ENCODE measurements around the gene HCK.

Gene HCK

GRCh38 chr20:32035426-32035779 lies 16.6 kb upstream of the HCK start:
- TF ChIP-seq ZNF138 (tag by site-specific recombination; IDR thresholded peaks at IDR 0.05; ENCODE audit: borderline replicate concordance) (no peak), SCRT1 (tag by site-specific recombination; IDR thresholded peaks at IDR 0.05; ENCODE audit: borderline replicate concordance) (no peak), MEIS1 (CRISPR knock-in tag; IDR thresholded peaks at IDR 0.05; ENCODE audit: borderline replicate concordance) (no peak), HIC1 (tag by site-specific recombination; IDR thresholded peaks at IDR 0.05) (no peak), ZNF24 (tag by site-specific recombination; IDR thresholded peaks at IDR 0.05) (no peak), ZNF10 (tag by site-specific recombination; IDR thresholded peaks at IDR 0.05) (no peak), ZNF280C (tag by site-specific recombination; IDR thresholded peaks at IDR 0.05) (no peak), YY2 (tag by site-specific recombination; IDR thresholded peaks at IDR 0.05) (no peak), ZNF214 (tag by site-specific recombination; IDR thresholded peaks at IDR 0.05; ENCODE audit: borderline replicate concordance) (no peak), ZNF341 (tag by site-specific recombination; IDR thresholded peaks at IDR 0.05; ENCODE audit: low read depth) (no peak), ZNF148 (tag by site-specific recombination; IDR thresholded peaks at IDR 0.05; ENCODE audit: borderline replicate concordance) (no peak), GLIS1 (tag by site-specific recombination; IDR thresholded peaks at IDR 0.05) (no peak), ZNF561 (tag by site-specific recombination; IDR thresholded peaks at IDR 0.05; ENCODE audit: borderline replicate concordance) (no peak), ZNF433 (tag by site-specific recombination; IDR thresholded peaks at IDR 0.05; ENCODE audit: low read depth) (no peak)
- TF ChIP-seq, protein P1, sequence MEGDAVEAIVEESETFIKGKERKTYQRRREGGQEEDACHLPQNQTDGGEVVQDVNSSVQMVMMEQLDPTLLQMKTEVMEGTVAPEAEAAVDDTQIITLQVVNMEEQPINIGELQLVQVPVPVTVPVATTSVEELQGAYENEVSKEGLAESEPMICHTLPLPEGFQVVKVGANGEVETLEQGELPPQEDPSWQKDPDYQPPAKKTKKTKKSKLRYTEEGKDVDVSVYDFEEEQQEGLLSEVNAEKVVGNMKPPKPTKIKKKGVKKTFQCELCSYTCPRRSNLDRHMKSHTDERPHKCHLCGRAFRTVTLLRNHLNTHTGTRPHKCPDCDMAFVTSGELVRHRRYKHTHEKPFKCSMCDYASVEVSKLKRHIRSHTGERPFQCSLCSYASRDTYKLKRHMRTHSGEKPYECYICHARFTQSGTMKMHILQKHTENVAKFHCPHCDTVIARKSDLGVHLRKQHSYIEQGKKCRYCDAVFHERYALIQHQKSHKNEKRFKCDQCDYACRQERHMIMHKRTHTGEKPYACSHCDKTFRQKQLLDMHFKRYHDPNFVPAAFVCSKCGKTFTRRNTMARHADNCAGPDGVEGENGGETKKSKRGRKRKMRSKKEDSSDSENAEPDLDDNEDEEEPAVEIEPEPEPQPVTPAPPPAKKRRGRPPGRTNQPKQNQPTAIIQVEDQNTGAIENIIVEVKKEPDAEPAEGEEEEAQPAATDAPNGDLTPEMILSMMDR (tag by site-specific recombination; IDR thresholded peaks at IDR 0.05) = no peak
- TF ChIP-seq, protein P2, sequence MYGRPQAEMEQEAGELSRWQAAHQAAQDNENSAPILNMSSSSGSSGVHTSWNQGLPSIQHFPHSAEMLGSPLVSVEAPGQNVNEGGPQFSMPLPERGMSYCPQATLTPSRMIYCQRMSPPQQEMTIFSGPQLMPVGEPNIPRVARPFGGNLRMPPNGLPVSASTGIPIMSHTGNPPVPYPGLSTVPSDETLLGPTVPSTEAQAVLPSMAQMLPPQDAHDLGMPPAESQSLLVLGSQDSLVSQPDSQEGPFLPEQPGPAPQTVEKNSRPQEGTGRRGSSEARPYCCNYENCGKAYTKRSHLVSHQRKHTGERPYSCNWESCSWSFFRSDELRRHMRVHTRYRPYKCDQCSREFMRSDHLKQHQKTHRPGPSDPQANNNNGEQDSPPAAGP (tag by site-specific recombination; IDR thresholded peaks at IDR 0.05) = no peak
- TF ChIP-seq, protein P3, sequence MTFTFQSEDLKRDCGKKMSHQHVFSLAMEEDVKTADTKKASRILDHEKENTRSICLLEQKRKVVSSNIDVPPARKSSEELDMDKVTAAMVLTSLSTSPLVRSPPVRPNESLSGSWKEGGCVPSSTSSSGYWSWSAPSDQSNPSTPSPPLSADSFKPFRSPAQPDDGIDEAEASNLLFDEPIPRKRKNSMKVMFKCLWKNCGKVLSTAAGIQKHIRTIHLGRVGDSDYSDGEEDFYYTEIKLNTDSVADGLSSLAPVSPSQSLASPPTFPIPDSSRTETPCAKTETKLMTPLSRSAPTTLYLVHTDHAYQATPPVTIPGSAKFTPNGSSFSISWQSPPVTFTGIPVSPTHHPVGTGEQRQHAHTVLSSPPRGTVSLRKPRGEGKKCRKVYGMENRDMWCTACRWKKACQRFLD (tag by site-specific recombination; IDR thresholded peaks at IDR 0.05) = no peak
- TF ChIP-seq, protein P4, sequence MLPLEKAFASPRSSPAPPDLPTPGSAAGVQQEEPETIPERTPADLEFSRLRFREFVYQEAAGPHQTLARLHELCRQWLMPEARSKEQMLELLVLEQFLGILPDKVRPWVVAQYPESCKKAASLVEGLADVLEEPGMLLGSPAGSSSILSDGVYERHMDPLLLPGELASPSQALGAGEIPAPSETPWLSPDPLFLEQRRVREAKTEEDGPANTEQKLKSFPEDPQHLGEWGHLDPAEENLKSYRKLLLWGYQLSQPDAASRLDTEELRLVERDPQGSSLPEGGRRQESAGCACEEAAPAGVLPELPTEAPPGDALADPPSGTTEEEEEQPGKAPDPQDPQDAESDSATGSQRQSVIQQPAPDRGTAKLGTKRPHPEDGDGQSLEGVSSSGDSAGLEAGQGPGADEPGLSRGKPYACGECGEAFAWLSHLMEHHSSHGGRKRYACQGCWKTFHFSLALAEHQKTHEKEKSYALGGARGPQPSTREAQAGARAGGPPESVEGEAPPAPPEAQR (tag by site-specific recombination; IDR thresholded peaks at IDR 0.05) = no peak
- Histone ChIP-seq H3K4me1 (ENCODE audit: control insufficient read depth, insufficient read depth, low read length) (no peaks in the 10 kb centered on the region), H3K9me3 (ENCODE audit: control insufficient read depth, insufficient read depth, low read depth, low read length) (no peaks in the 10 kb centered on the region), H3K27ac (ENCODE audit: extremely low read depth, low read depth, low read length) (no peak overlapping the region), H3K36me3 (ENCODE audit: control insufficient read depth in 2 of 2, insufficient read depth in 1 of 2, low read length in 2 of 2) (no peaks in the 10 kb centered on the region), H3K4me3 (ENCODE audit: low read depth, low read length) (no peak overlapping the region)
- POLR2A ChIA-PET = no interaction called here
- CTCF ChIA-PET = interaction anchor here (0.7 to 8.9 kb wide), 5 partner anchors 40 to 189 kb away, joined by 3 to 128 read pairs (median 4); no protein-coding TSS in a partner anchor

All from HEK293 (cell line).